ENCODE results near the gene PROSER3. TPM values are rescaled to one million over a fixed set of nuclear protein-coding genes. Genes with fewer than 3 reads are reported as not detected.
A peak's percentile ranks its signal among the peaks of the same experiment; 100 is the strongest.

Gene PROSER3
- polyA plus RNA-seq, 3 donors, result 1.8 to 14.7 (median 2.9) TPM

- Histone ChIP-seq H3K4me2 (replicated peaks; ENCODE audit: extremely low read depth, low read length, poor library complexity, severe bottlenecking) (no peak overlapping the region), H3K4me3 (replicated peaks in 1 of 3; ENCODE audit: low read depth in 2 of 3, low read length in 3 of 3) (no peak overlapping the region), H3K4me1 (ENCODE audit: control insufficient read depth in 1 of 2, insufficient read depth in 2 of 2, low read length in 2 of 2) (no peaks in the 10 kb centered on the region), H4K20me1 (ENCODE audit: insufficient read depth, low read length) (peaks cover 74% of the 10 kb centered on the region), H3K27ac (ENCODE audit: low read depth in 1 of 2, low read length in 2 of 2) (no peak overlapping the region), H3K79me2 (ENCODE audit: insufficient read depth, low read length) (no peaks in the 10 kb centered on the region), H3K27me3 (ENCODE audit: control insufficient read depth in 2 of 2, insufficient read depth in 2 of 2, low read length in 2 of 2) (no peaks in the 10 kb centered on the region), H3K36me3 (replicated peaks in 1 of 2; ENCODE audit: control insufficient read depth in 1 of 2, insufficient read depth in 2 of 2, low read length in 2 of 2) (peaks cover 86 to 100% of the 10 kb centered on the region in 2 donors), H2AFZ (ENCODE audit: insufficient read depth, low read depth, low read length, poor library complexity, severe bottlenecking) (no peak overlapping the region), H3K9ac (ENCODE audit: insufficient read depth, low read length, poor library complexity, severe bottlenecking) (no peak overlapping the region), H3K9me3 (replicated peaks in 1 of 2; ENCODE audit: control insufficient read depth in 1 of 2, insufficient read depth in 1 of 2, low read length in 2 of 2) (no peaks in the 10 kb centered on the region)
- Mint-ChIP-seq H3K4me3 (no peak overlapping the region), H3K27ac (peak overlapping the region in 2 of 7 donors; percentile 36 to 47), H3K36me3 (peaks cover 78 to 97% of the 10 kb centered on the region in 2 donors), H3K9me3 (no peaks in the 10 kb centered on the region), H3K4me1 (no peaks in the 10 kb centered on the region), H3K27me3 (ENCODE audit: low read depth in 3 of 3) (peaks cover 0 to 3% (median 0%) of the 10 kb centered on the region in 3 donors)
- 99% methylated on average over 17 of the region's 35 CpGs for whole genome bisulfite sequencing (ENCODE audit: insufficient coverage)
- intact Hi-C loops (cut with micrococcal nuclease), result no loop called here
- TF ChIP-seq CTCF (IDR thresholded peaks at IDR 0.05), result no peak
- DNase-seq, result no peak
Measured at GRCh38 chr19:35733180-35734125, 24.5 kb upstream of the PROSER3 start.

GRCh38 chr19:35734273-35734672 is 23.7 kb upstream of the PROSER3 start:
- peaks cover 2% of the 10 kb centered on the region for H3K4me1 Mint-ChIP-seq
- peaks cover 0 to 1% (median 0%) of the 10 kb centered on the region in 3 donors for H3K27me3 Mint-ChIP-seq (ENCODE audit: low read depth in 3 of 3)
- Histone ChIP-seq H3K79me2 (ENCODE audit: insufficient read depth, low read length) (peaks cover 4% of the 10 kb centered on the region), H3K4me3 (replicated peaks in 1 of 3; ENCODE audit: low read depth in 2 of 3, low read length in 3 of 3) (no peak overlapping the region), H3K9ac (ENCODE audit: insufficient read depth, low read length, poor library complexity, severe bottlenecking) (no peak overlapping the region), H4K20me1 (ENCODE audit: insufficient read depth, low read length) (peaks cover 80% of the 10 kb centered on the region), H3K4me1 (ENCODE audit: control insufficient read depth in 1 of 2, insufficient read depth in 2 of 2, low read length in 2 of 2) (peaks cover under 1 to 2% of the 10 kb centered on the region in 2 donors), H3K27me3 (ENCODE audit: control insufficient read depth in 2 of 2, insufficient read depth in 2 of 2, low read length in 2 of 2) (no peaks in the 10 kb centered on the region), H3K27ac (ENCODE audit: low read depth in 1 of 2, low read length in 2 of 2) (no peak overlapping the region), H2AFZ (ENCODE audit: insufficient read depth, low read depth, low read length, poor library complexity, severe bottlenecking) (no peak overlapping the region), H3K4me2 (replicated peaks; ENCODE audit: extremely low read depth, low read length, poor library complexity, severe bottlenecking) (no peak overlapping the region), H3K36me3 (replicated peaks in 1 of 2; ENCODE audit: control insufficient read depth in 1 of 2, insufficient read depth in 2 of 2, low read length in 2 of 2) (peaks cover 86 to 100% of the 10 kb centered on the region in 2 donors), H3K9me3 (replicated peaks in 1 of 2; ENCODE audit: control insufficient read depth in 1 of 2, insufficient read depth in 1 of 2, low read length in 2 of 2) (no peaks in the 10 kb centered on the region)
- intact Hi-C loops (cut with micrococcal nuclease), result no loop called here
- no peak for DNase-seq
- H3K36me3 Mint-ChIP-seq, result peaks cover 76 to 97% of the 10 kb centered on the region in 2 donors
- peak overlapping the region in 4 of 7 donors; percentile 10 to 75 (median 44) for H3K27ac Mint-ChIP-seq
- H3K4me3 Mint-ChIP-seq, result peak overlapping the region in 1 of 2 donors; percentile 40
- H3K9me3 Mint-ChIP-seq, result no peaks in the 10 kb centered on the region
- 97% methylated on average over 8 of the region's 8 CpGs for WGBS (ENCODE audit: insufficient coverage)
- no peak for TF ChIP-seq CTCF (IDR thresholded peaks at IDR 0.05)

Data from CD14-positive monocyte (primary cell).